IMR-90 (cell line): Measurements from ENCODE around the gene ADCY5. TPM values are rescaled to one million over a fixed set of nuclear protein-coding genes. Genes with fewer than 3 reads are reported as not detected.

ENCODE experiments used
- ATAC-seq: fragments of 200-7000 bp; cut with Tn5 transposase; 2 replicates; pipeline ENCODE4 v1.9.1; 2020; ENCODE audit warnings: low read depth, mild to moderate bottlenecking, moderate library complexity
- BruUV-seq: library from RNA; stranded (reverse); fragments of 400-500 nt; replicated peaks from 2 replicates; lab custom pipeline; 2021; lab: Mats Ljungman, UMichigan
- CTCF ChIA-PET: fragments of 300-600 bp; formaldehyde crosslinking; extraction: SDS; loops from one replicate; lab custom pipeline; 2021; ENCODE audit warnings: antibody characterized with exemption; lab: Yijun Ruan, JAX
- POLR2A ChIA-PET: fragments of 300-600 bp; sonication (Branson Sonifier 250); formaldehyde crosslinking; loops from one replicate; lab custom pipeline; 2022; ENCODE audit warnings: antibody characterized with exemption; ENCODE audit not compliant: unreplicated experiment; lab: Charles Lee
- DNase-seq: peaks from one replicate; pipeline ENCODE4 v3.0.0; 2013
- H2AFZ ChIP-seq: replicated peaks from 2 replicates; pipeline ENCODE3; 2013; ENCODE audit warnings: low read length, mild to moderate bottlenecking; ENCODE audit not compliant: poor library complexity
- H2AK5ac ChIP-seq: 2 replicates; pipeline ENCODE4 v1.6.1; 2013; ENCODE audit warnings: low read depth, low read length, inconsistent platforms
- H2AK9ac ChIP-seq: replicated peaks from 2 replicates; pipeline ENCODE3; 2013; ENCODE audit warnings: mild to moderate bottlenecking, low read depth, low read length, moderate library complexity; ENCODE audit not compliant: poor library complexity
- H2BK120ac ChIP-seq: 2 replicates; pipeline ENCODE4 v1.6.1; 2013; ENCODE audit warnings: low read depth, low read length, inconsistent platforms
- H2BK15ac ChIP-seq: 3 replicates; pipeline ENCODE4 v1.6.1; 2013; ENCODE audit warnings: low read depth, low read length, inconsistent platforms
- H2BK20ac ChIP-seq: 2 replicates; pipeline ENCODE4 v1.6.1; 2013; ENCODE audit warnings: low read depth, mild to moderate bottlenecking, inconsistent platforms, low read length, moderate library complexity
- H2BK5ac ChIP-seq: 2 replicates; pipeline ENCODE4 v1.6.1; 2013; ENCODE audit warnings: mild to moderate bottlenecking, low read depth, low read length, inconsistent platforms; ENCODE audit not compliant: poor library complexity, severe bottlenecking
- H3K14ac ChIP-seq: replicated peaks from 2 replicates; pipeline ENCODE4 v1.6.1; 2013; ENCODE audit warnings: low read depth, low read length, inconsistent platforms
- H3K18ac ChIP-seq: 2 replicates; pipeline ENCODE4 v1.6.1; 2013; ENCODE audit warnings: low read depth, low read length, control low read depth
- H3K23ac ChIP-seq: 2 replicates; pipeline ENCODE4 v1.6.1; 2013; ENCODE audit warnings: low read depth, low read length, inconsistent platforms
- H3K27ac ChIP-seq: 2 replicates; pipeline ENCODE4 v1.5.1; 2013; ENCODE audit warnings: mild to moderate bottlenecking, control low read depth, low read length; ENCODE audit not compliant: insufficient read depth
- H3K27me3 ChIP-seq: 2 replicates; pipeline ENCODE4 v1.6.1; 2013; ENCODE audit warnings: low read length; ENCODE audit not compliant: control insufficient read depth, insufficient read depth
- H3K36me3 ChIP-seq: 2 replicates; pipeline ENCODE4 v1.6.1; 2013; ENCODE audit warnings: low read length, mixed read lengths; ENCODE audit not compliant: control insufficient read depth, insufficient read depth
- H3K4ac ChIP-seq: 2 replicates; pipeline ENCODE4 v1.6.1; 2013; ENCODE audit warnings: low read depth, low read length, inconsistent platforms
- H3K4me1 ChIP-seq: 2 replicates; pipeline ENCODE4 v1.6.1; 2013; ENCODE audit warnings: low read length, mixed read lengths; ENCODE audit not compliant: control insufficient read depth, insufficient read depth
- H3K4me2 ChIP-seq: 2 replicates; pipeline ENCODE4 v1.6.1; 2013; ENCODE audit warnings: low read depth, mild to moderate bottlenecking, control low read depth, low read length, moderate library complexity
- H3K4me3 ChIP-seq: 2 replicates; pipeline ENCODE4 v1.5.1; 2013; ENCODE audit warnings: low read depth, mild to moderate bottlenecking, control low read depth, low read length, moderate library complexity; ENCODE audit not compliant: insufficient read depth
- H3K56ac ChIP-seq: 2 replicates; pipeline ENCODE4 v1.6.1; 2013; ENCODE audit warnings: low read length, inconsistent platforms; ENCODE audit not compliant: insufficient read depth; ENCODE audit errors: extremely low read depth
- H3K79me1 ChIP-seq, 2 experiments: 2 replicates each; pipeline ENCODE4 v1.6.1; 2013; ENCODE audit warnings: low read length in 2 of 2, inconsistent platforms in 1 of 2, low read depth in 1 of 2
- H3K9ac ChIP-seq: 2 replicates; pipeline ENCODE4 v1.6.1; 2013; ENCODE audit warnings: low read depth, low read length, control low read depth
- H3K9me1 ChIP-seq: 2 replicates; pipeline ENCODE4 v1.6.1; 2013; ENCODE audit warnings: low read length, inconsistent platforms; ENCODE audit not compliant: insufficient read depth
- H3K9me3 ChIP-seq: 2 replicates; pipeline ENCODE4 v1.6.1; 2013; ENCODE audit warnings: low read length; ENCODE audit not compliant: control insufficient read depth, insufficient read depth
- H4K20me1 ChIP-seq: 2 replicates; pipeline ENCODE4 v1.6.1; 2013; ENCODE audit warnings: low read length, inconsistent platforms; ENCODE audit not compliant: insufficient read depth
- H4K5ac ChIP-seq: 2 replicates; pipeline ENCODE4 v1.6.1; 2013; ENCODE audit warnings: mild to moderate bottlenecking, low read depth, low read length, control low read depth
- H4K8ac ChIP-seq, 2 experiments: 2 replicates each; pipeline ENCODE4 v1.6.1; 2013; ENCODE audit warnings: low read depth in 2 of 2, low read length in 2 of 2, control low read depth in 1 of 2, inconsistent platforms in 1 of 2
- H4K91ac ChIP-seq: 2 replicates; pipeline ENCODE4 v1.6.1; 2013; ENCODE audit warnings: low read depth, low read length, inconsistent platforms; ENCODE audit not compliant: insufficient read depth
- BHLHE40 ChIP-seq: fragments of 150-350 bp; IDR thresholded peaks from 2 replicates; pipeline ENCODE4 v1.6.1; 2016; ENCODE audit warnings: mild to moderate bottlenecking, low read depth, low read length
- CTCF ChIP-seq: conservative IDR thresholded peaks from 2 replicates; pipeline ENCODE4 v1.5.1; 2012; ENCODE audit warnings: mild to moderate bottlenecking, low read depth, low read length, improper control_type of control experiment
- ELK1 ChIP-seq: fragments of 150-350 bp; IDR thresholded peaks from 2 replicates; pipeline ENCODE4 v1.6.1; 2016; ENCODE audit warnings: low read depth, mild to moderate bottlenecking, low read length, moderate library complexity, borderline replicate concordance
- FOS ChIP-seq: fragments of 150-350 bp; IDR thresholded peaks from 2 replicates; pipeline ENCODE4 v1.6.1; 2016; ENCODE audit warnings: low read depth, low read length
- MAFK ChIP-seq: IDR thresholded peaks from 2 replicates; pipeline ENCODE4 v1.6.1; 2012; ENCODE audit warnings: low read depth, low read length, improper control_type of control experiment
- MAZ ChIP-seq: IDR thresholded peaks from 2 replicates; pipeline ENCODE4 v1.6.1; 2012; ENCODE audit warnings: low read depth, mild to moderate bottlenecking, low read length, improper control_type of control experiment, moderate library complexity, borderline replicate concordance
- MXI1 ChIP-seq: IDR thresholded peaks from 2 replicates; pipeline ENCODE4 v1.6.1; 2012; ENCODE audit warnings: low read depth, mild to moderate bottlenecking, low read length, moderate library complexity, borderline replicate concordance
- NFE2L2 ChIP-seq: fragments of 150-350 bp; IDR thresholded peaks from 2 replicates; pipeline ENCODE4 v1.6.1; 2016; ENCODE audit warnings: low read depth, mild to moderate bottlenecking, low read length
- RAD21 ChIP-seq: IDR thresholded peaks from 2 replicates; pipeline ENCODE4 v1.6.1; 2012; ENCODE audit warnings: low read length, improper control_type of control experiment
- RCOR1 ChIP-seq: IDR thresholded peaks from 2 replicates; pipeline ENCODE4 v1.6.1; 2012; ENCODE audit warnings: mild to moderate bottlenecking, low read length, improper control_type of control experiment; ENCODE audit not compliant: insufficient replicate concordance
- RFX5 ChIP-seq: IDR thresholded peaks from 2 replicates; pipeline ENCODE4 v1.8.0; 2012; ENCODE audit warnings: low read depth, mild to moderate bottlenecking, low read length, moderate library complexity
- SMC3 ChIP-seq: fragments of 150-350 bp; IDR thresholded peaks from 2 replicates; pipeline ENCODE4 v1.6.1; 2016; ENCODE audit warnings: low read depth, mild to moderate bottlenecking, antibody characterized with exemption, low read length, moderate library complexity
- USF2 ChIP-seq: fragments of 150-350 bp; IDR thresholded peaks from 2 replicates; pipeline ENCODE4 v1.6.1; 2017; ENCODE audit warnings: mild to moderate bottlenecking, antibody characterized with exemption, low read length, low read depth
- WGBS, 2 experiments: methylation state at CpG; one replicate each; pipeline versions ENCODE4 v1.1.5 to v1.1.7; 2013; ENCODE audit warnings: missing lambda C conversion rate in 2 of 2; ENCODE audit not compliant: insufficient read length in 1 of 2; ENCODE audit errors: extremely low coverage in 2 of 2; 5-methylcytosine and 5-hydroxymethylcytosine counted together
- dilution Hi-C: fragments of 300-500 bp; cut with HindIII; formaldehyde crosslinking; loops from one replicate; pipeline ENCODE4 v1.14.3; 2018; ENCODE audit warnings: low sequenced_read_pairs; ENCODE audit not compliant: unreplicated experiment
- in situ Hi-C: fragments of 300-500 bp; cut with MboI; formaldehyde crosslinking; loops from 3 replicates; pipeline ENCODE4 v1.14.3; 2019; ENCODE audit warnings: low sequenced_read_pairs, inconsistent platforms, mixed read lengths
- intact Hi-C: fragments of 100-400 bp; cut with micrococcal nuclease; formaldehyde crosslinking; loops from 2 replicates; pipeline ENCODE4 v1.10.0; 2022
- polyA plus RNA-seq, 3 experiments: library from polyadenylated mRNA; depleted of rRNA; stranded (reverse); fragments of >200 nt; gene quantifications; 2 replicates each; pipeline ENCODE4 v1.2.3, GENCODE V29; 2012; ENCODE audit warnings: low replicate concordance in 1 of 3
- total RNA-seq: library from RNA; depleted of rRNA; stranded (reverse); fragments of >200 nt; gene quantifications from 2 replicates; pipeline ENCODE4 v1.2.3, GENCODE V29; 2012

Gene ADCY5
- total and polyA plus RNA-seq, 2 of the 4 experiments (the other 2 are of a cell fraction): 0.14 to 0.18 TPM

- Histone ChIP-seq H3K4ac (no peak overlapping the region), H3K23ac (no peak overlapping the region), H4K8ac (no peak overlapping the region), H3K18ac (no peak overlapping the region), H3K56ac (no peak overlapping the region), H3K9me3 (no peaks in the 10 kb centered on the region), H4K5ac (no peak overlapping the region), H3K79me1 (no peaks in the 10 kb centered on the region), H2AFZ (no peak overlapping the region), H4K20me1 (no peaks in the 10 kb centered on the region; the same call in 1 of the 2 replicates), H2AK5ac (no peak overlapping the region), H3K27ac (no peak overlapping the region), H3K14ac (no peak overlapping the region), H3K27me3 (no peaks in the 10 kb centered on the region), H3K9me1 (no peaks in the 10 kb centered on the region), H3K4me2 (no peak overlapping the region), H3K4me1 (no peaks in the 10 kb centered on the region), H3K36me3 (peaks cover 1% of the 10 kb centered on the region; the same call in 1 of the 2 replicates), H2AK9ac (no peak overlapping the region), H4K91ac (no peak overlapping the region), H2BK20ac (no peak overlapping the region), H3K4me3 (no peak overlapping the region), H2BK120ac (no peak overlapping the region), H2BK5ac (no peak overlapping the region), H2BK15ac (no peak overlapping the region), H3K9ac (no peak overlapping the region)
- DNase-seq: no peak
- BruUV-seq: no TSS peak
- no peak for ATAC-seq
- dilution Hi-C loops (no loop called here), intact Hi-C loops (no loop called here), in situ Hi-C loops (no loop called here)
- ChIA-PET CTCF (no interaction called here), POLR2A (no interaction called here)
- TF ChIP-seq CTCF: no peak
- TF ChIP-seq FOS: no peak
- no peak for TF ChIP-seq MXI1
- TF ChIP-seq USF2: no peak
- no peak for TF ChIP-seq ELK1
- no peak for TF ChIP-seq RFX5
- TF ChIP-seq BHLHE40: no peak
- no peak for TF ChIP-seq SMC3
- TF ChIP-seq RAD21: no peak
- no peak for TF ChIP-seq RCOR1
- no peak for TF ChIP-seq NFE2L2
- no peak for TF ChIP-seq MAZ
- TF ChIP-seq MAFK: no peak
- WGBS, 2 experiments: no CpG with 5 or more reads among the region's 2 CpGs
These were observed 184.9 kb downstream of the ADCY5 start for GRCh38 chr3:123263941-123264340.
